HepG2 (cell line): ENCODE measurements around the gene CCDC9B. TPM values are rescaled to one million over a fixed set of nuclear protein-coding genes. Genes with fewer than 3 reads are reported as not detected.

Experiments used
- AHR ChIP-seq: IDR thresholded peaks from 2 replicates; pipeline ENCODE4 v1.6.1; 2018; ENCODE audit warnings: missing genetic modification reagents, missing compliant biosample characterization
- ARID3A ChIP-seq: IDR thresholded peaks from 2 replicates; pipeline ENCODE4 v1.6.1; 2012; ENCODE audit warnings: low read depth, low read length, improper control_type of control experiment
- BATF2 ChIP-seq: sonication (generic); formaldehyde crosslinking; IDR thresholded peaks from 2 replicates; pipeline ENCODE4 v1.8.0; 2022; ENCODE audit warnings: mild to moderate bottlenecking, missing genetic modification reagents, moderate library complexity
- CTCF ChIP-seq: sonication (generic); formaldehyde crosslinking; IDR thresholded peaks from 2 replicates; pipeline ENCODE4 v1.5.0; 2020; ENCODE audit warnings: mild to moderate bottlenecking, missing genetic modification reagents, moderate library complexity
- HNRNPL ChIP-seq: fragments of 200-400 bp; formaldehyde crosslinking; IDR thresholded peaks from 2 replicates; pipeline ENCODE4 v1.6.1; 2017; ENCODE audit warnings: mild to moderate bottlenecking, low read depth, low read length
- KAT8 ChIP-seq: IDR thresholded peaks from 2 replicates; pipeline ENCODE4 v1.6.1; 2016; ENCODE audit warnings: missing genetic modification reagents, missing compliant biosample characterization
- KLF9 ChIP-seq: IDR thresholded peaks from 2 replicates; pipeline ENCODE4 v1.6.1; 2016; ENCODE audit warnings: low read depth
- MAZ ChIP-seq, 2 experiments: sonication (generic) in 1 of 2; formaldehyde crosslinking in 1 of 2; IDR thresholded peaks; 2 replicates each; pipeline versions ENCODE4 v1.5.0 to v1.6.1; 2012 to 2020; ENCODE audit warnings: low read depth in 2 of 2, mild to moderate bottlenecking in 2 of 2, borderline replicate concordance in 1 of 2, improper control_type of control experiment in 1 of 2, low read length in 1 of 2, missing genetic modification reagents in 1 of 2, moderate library complexity in 1 of 2
- MLXIP ChIP-seq: sonication (generic); formaldehyde crosslinking; IDR thresholded peaks from 2 replicates; pipeline ENCODE4 v1.9.0; 2021; ENCODE audit warnings: missing genetic modification reagents, borderline replicate concordance
- NRL ChIP-seq: sonication (generic); formaldehyde crosslinking; IDR thresholded peaks from 2 replicates; pipeline ENCODE4 v1.5.0; 2020; ENCODE audit warnings: missing genetic modification reagents, mild to moderate bottlenecking, moderate library complexity, borderline replicate concordance
- RAD21 ChIP-seq: fragments of 450-650 bp; formaldehyde crosslinking; IDR thresholded peaks from 2 replicates; pipeline ENCODE4 v1.5.0; 2020; ENCODE audit warnings: mild to moderate bottlenecking
- RORA ChIP-seq: sonication (generic); formaldehyde crosslinking; IDR thresholded peaks from 2 replicates; pipeline ENCODE4 v1.5.0; 2020; ENCODE audit warnings: mild to moderate bottlenecking, missing genetic modification reagents, moderate library complexity
- STAG1 ChIP-seq: sonication (generic); formaldehyde crosslinking; IDR thresholded peaks from 2 replicates; pipeline ENCODE4 v1.4.0; 2020; ENCODE audit warnings: missing genetic modification reagents
- TBX2 ChIP-seq: sonication (generic); formaldehyde crosslinking; IDR thresholded peaks from 2 replicates; pipeline ENCODE4 v1.5.0; 2020; ENCODE audit warnings: missing genetic modification reagents, mild to moderate bottlenecking, borderline replicate concordance
- TERF1 ChIP-seq: sonication (generic); formaldehyde crosslinking; IDR thresholded peaks from 2 replicates; pipeline ENCODE4 v1.8.0; 2022; ENCODE audit warnings: mild to moderate bottlenecking, missing genetic modification reagents, moderate library complexity
- ZBTB10 ChIP-seq: sonication (generic); formaldehyde crosslinking; IDR thresholded peaks from 2 replicates; pipeline ENCODE4 v1.4.0; 2020; ENCODE audit warnings: missing genetic modification reagents, borderline replicate concordance
- polyA plus RNA-seq, 8 experiments: library from polyadenylated mRNA; depleted of rRNA in 3 of 8; stranded (reverse) in 7 of 8; unstranded in 1 of 8; fragments of >200 nt; fragmentation: Illumina TruSeq in 4 of 8; extraction: Trizol in 4 of 8; gene quantifications; 2 replicates each; pipeline versions ENCODE4 v1.2.1 to v1.2.3, GENCODE V29; 2011 to 2016; ENCODE audit warnings: low read depth in 4 of 8, missing spikeins in 1 of 8, mixed read lengths in 1 of 8; ENCODE audit not compliant: insufficient read depth in 1 of 8
- total RNA-seq, 5 experiments: library from RNA; depleted of rRNA; stranded (reverse); fragments of >200 nt; fragmentation: Illumina TruSeq; extraction: Trizol; gene quantifications; 2 replicates each; pipeline ENCODE4 v1.2.3, GENCODE V29; 2016; ENCODE audit warnings: low read depth in 1 of 5

Gene CCDC9B
- total and polyA plus RNA-seq, 2 of the 13 experiments (the other 11 are each of a cell fraction or from before 2014, with no cell fraction given) = 0.98 to 1.6 TPM

- TF ChIP-seq ZBTB10 (CRISPR knock-in tag) = no peak
- TF ChIP-seq ARID3A = no peak
- no peak for TF ChIP-seq KAT8
- 0 out of 2 replicates have a peak, but pooled peaks have one; percentile 25 for TF ChIP-seq NRL (CRISPR knock-in tag)
- TF ChIP-seq TERF1 = 0 out of 2 replicates have a peak, but pooled peaks have one; percentile 33
- TF ChIP-seq RAD21 (CRISPR knock-in tag) = peak; percentile 76
- no peak for TF ChIP-seq RORA (CRISPR knock-in tag)
- TF ChIP-seq HNRNPL = 0 out of 2 replicates have a peak, but pooled peaks have one; percentile 23
- TF ChIP-seq MAZ (IDR thresholded peaks at IDR 0.05; ENCODE audit: borderline replicate concordance, low read depth, low read length) = 0 out of 2 replicates have a peak, but pooled peaks have one; percentile 41
- peak; percentile 55; the same call in 1 of the 2 replicates for TF ChIP-seq MAZ (CRISPR knock-in tag; IDR thresholded peaks at IDR 0.05; ENCODE audit: low read depth)
- TF ChIP-seq BATF2 (CRISPR knock-in tag) = no peak
- peak; percentile 58 for TF ChIP-seq STAG1 (CRISPR knock-in tag)
- no peak for TF ChIP-seq KLF9 (CRISPR knock-in tag)
- TF ChIP-seq MLXIP (CRISPR knock-in tag) = no peak
- peak; percentile 20; the same call in 1 of the 2 replicates for TF ChIP-seq AHR
- TF ChIP-seq TBX2 (CRISPR knock-in tag) = peak; percentile 42; the same call in 1 of the 2 replicates
- peak; percentile 91 for TF ChIP-seq CTCF (CRISPR knock-in tag)
Observed at GRCh38 chr15:40338041-40338657, 2.6 kb downstream of the CCDC9B start (continued).
